Large intestine (tissue), 3 donors: ENCODE data around the gene MAPK14. TPM values are rescaled to one million over a fixed set of nuclear protein-coding genes. Genes with fewer than 3 reads are reported as not detected.
"Not testable (repeated sequence)": the region's sequence is repeated elsewhere in the genome, so short reads cannot be mapped to it uniquely, and the experiment has no call there.

Experiments used
- DNase-seq, 2 donors: peaks; one replicate each; pipeline versions ENCODE4 v3.0.0 to v3.0.0-alpha.2; 2013
- H3K27ac ChIP-seq: one replicate; pipeline ENCODE4 v1.5.1; 2013; ENCODE audit warnings: low read length
- H3K27me3 ChIP-seq: 2 replicates; pipeline ENCODE4 v1.6.1; 2013; ENCODE audit warnings: low read length; ENCODE audit not compliant: control insufficient read depth, insufficient read depth
- H3K36me3 ChIP-seq: 2 replicates; pipeline ENCODE4 v1.6.1; 2013; ENCODE audit warnings: low read length; ENCODE audit not compliant: control insufficient read depth, insufficient read depth
- H3K4me1 ChIP-seq: one replicate; pipeline ENCODE4 v1.6.1; 2013; ENCODE audit warnings: low read length; ENCODE audit not compliant: control insufficient read depth, insufficient read depth
- H3K4me3 ChIP-seq: one replicate; pipeline ENCODE4 v1.5.1; 2013; ENCODE audit warnings: low read length
- H3K9me3 ChIP-seq: one replicate; pipeline ENCODE4 v1.6.1; 2013; ENCODE audit warnings: mild to moderate bottlenecking, low read depth, low read length, moderate library complexity; ENCODE audit not compliant: control insufficient read depth
- WGBS: methylation state at CpG from one replicate; pipeline ENCODE4 v1.1.5; 2013; ENCODE audit warnings: low lambda C conversion rate; ENCODE audit not compliant: insufficient coverage; 5-methylcytosine and 5-hydroxymethylcytosine counted together
- polyA plus RNA-seq: library from polyadenylated mRNA; unstranded; fragments of 120-200 nt; gene quantifications from one replicate; pipeline ENCODE4 v1.2.1, GENCODE V29; 2013

The MAPK14 gene
- polyA plus RNA-seq, 1 donor, result 74.8 TPM

DNA sequence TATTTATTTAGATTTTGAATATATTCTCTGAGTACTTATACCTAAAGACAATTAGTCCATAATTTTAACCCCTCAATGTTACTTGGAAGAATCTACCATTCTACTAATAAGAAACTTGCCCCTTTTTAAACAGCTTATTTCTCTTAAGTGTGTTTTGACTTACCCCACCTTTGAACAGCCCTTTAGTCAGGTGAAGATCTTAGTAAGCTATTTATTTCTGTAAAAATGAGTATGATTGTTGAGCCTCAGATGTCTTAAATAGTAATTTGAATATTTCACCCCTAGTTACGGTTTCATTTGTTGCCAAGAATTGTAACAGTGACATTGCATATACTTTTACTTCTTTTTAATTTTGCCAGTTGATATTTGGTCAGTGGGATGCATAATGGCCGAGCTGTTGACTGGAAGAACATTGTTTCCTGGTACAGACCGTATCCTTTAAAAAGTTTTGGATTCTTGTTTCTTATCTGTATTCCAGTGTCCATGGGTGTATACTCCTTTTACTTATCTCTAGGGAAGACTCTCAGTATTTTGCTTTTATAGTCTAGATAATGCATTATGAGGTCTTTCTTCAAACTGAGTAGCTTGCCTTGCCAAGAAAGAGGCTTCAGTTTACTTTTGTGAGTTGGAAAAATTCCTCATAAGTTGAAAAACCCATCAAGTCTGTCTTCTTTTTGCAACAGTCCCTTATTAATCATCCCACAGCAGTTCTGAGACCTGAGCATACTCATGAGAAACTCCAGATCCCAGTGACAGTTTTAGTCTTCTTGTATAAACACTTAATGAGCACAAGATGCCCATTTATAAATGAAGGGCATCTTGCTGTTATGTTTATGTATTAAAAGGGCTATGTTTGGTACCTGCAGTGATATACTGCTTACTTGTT lies 48.8 kb downstream of the MAPK14 start:
- peaks cover 22% of the 10 kb centered on the region for H3K36me3 ChIP-seq
- DNase-seq, result no peak
- H3K9me3 ChIP-seq, result no peaks in the 10 kb centered on the region
- no peaks in the 10 kb centered on the region for H3K27me3 ChIP-seq
- H3K4me1 ChIP-seq, result peaks cover 4% of the 10 kb centered on the region
- WGBS, result 88% methylated on average over 1 of the region's 3 CpGs
- no peak overlapping the region for H3K27ac ChIP-seq
- no peak overlapping the region for H3K4me3 ChIP-seq

DNA sequence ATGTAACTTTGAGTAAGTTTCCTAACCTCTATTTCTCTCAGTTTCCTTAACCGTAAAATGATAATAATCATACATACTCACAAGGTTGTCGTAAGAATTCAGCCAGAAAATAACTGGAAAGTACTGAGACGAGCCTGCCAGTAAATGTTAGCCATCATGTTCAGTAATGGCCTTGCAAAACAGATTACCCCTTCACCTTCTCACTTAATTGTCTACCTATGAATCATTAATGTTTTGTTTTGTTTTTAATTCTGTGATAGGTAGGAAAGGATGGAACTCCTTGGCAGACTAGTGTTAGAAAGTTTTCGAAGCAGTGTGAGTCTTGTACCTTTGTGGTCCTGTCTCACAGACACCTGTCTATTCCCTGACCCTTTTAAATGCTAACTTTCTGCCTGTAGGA lies 50.6 kb downstream of the MAPK14 start:
- Histone ChIP-seq H3K36me3 (peaks cover 32% of the 10 kb centered on the region), H3K27ac (no peak overlapping the region), H3K4me1 (peaks cover 4% of the 10 kb centered on the region), H3K27me3 (no peaks in the 10 kb centered on the region), H3K4me3 (no peak overlapping the region), H3K9me3 (peaks cover 2% of the 10 kb centered on the region)
- no peak for DNase-seq
- WGBS, result 85% methylated on average over 2 of the region's 4 CpGs

DNA sequence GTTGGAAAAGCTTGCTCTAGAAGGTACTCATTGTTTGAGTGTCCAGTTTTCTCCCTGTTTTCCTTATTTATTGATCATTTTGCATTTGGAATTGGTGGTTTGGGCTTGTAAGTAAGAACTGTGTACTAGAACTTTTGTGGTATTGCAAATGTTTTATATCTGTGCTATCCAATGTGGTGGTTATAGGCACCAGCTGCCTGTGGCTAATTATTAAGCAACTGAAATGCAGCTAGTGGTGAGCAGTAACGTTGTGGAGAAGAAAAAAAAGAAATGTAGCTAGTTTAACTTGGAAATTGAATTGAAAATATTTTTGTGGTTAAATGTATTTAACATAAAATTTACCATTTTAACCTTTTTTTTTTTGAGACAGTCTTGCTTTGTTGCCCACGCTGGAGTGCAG lies 52.0 kb downstream of the MAPK14 start:
- Histone ChIP-seq H3K4me1 (peaks cover 4% of the 10 kb centered on the region), H3K27me3 (no peaks in the 10 kb centered on the region), H3K4me3 (no peak overlapping the region), H3K9me3 (peaks cover 2% of the 10 kb centered on the region), H3K27ac (no peak overlapping the region), H3K36me3 (peaks cover 46% of the 10 kb centered on the region)
- 40% methylated on average over 1 of the region's 2 CpGs for WGBS
- DNase-seq, result no peak

DNA sequence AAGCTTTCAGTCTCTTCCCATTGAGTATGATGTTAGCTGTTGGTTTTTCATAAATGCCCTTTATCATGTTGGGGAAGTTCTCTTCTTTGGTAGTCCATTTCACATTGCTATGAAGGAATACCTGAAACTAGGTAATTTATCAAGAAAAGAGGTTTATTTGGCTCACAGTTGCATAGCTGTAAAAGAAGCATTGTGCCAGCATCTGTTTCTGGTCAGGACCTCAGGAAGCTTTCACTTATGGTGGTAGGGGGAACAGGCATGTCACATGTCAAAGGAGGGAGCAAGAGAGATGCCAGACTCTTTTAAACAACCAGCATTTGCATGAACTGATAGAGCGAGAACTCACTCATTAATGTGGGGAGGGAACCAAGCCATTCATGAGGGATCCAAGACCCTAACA lies 54.7 kb downstream of the MAPK14 start:
- peaks cover 44% of the 10 kb centered on the region for H3K36me3 ChIP-seq
- DNase-seq, result no peak
- peaks cover 2% of the 10 kb centered on the region for H3K9me3 ChIP-seq
- H3K4me1 ChIP-seq, result no peaks in the 10 kb centered on the region
- no peak overlapping the region for H3K4me3 ChIP-seq
- H3K27ac ChIP-seq, result no peak overlapping the region
- no CpG with 5 or more reads among the region's 1 CpG for WGBS
- no peaks in the 10 kb centered on the region for H3K27me3 ChIP-seq

DNA sequence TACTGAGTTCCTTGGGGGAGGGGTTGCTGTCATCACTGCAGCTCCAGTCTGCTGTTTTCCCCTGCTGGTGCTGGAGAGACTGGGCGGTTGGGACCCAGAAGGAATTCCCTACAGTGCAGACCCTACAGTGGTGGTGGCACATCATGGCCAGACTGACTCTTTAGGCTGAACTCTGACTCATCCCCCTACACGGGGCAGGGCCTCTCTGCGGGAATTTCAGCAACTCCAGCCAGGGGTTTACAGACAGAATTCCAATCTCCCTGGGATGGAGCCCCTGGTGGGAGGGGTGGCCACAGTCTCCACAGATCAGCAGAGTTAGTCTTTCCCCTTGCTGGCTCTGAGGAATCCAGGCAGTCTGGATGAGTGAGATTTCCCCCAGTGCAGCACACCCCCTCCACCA lies 55.8 kb downstream of the MAPK14 start:
- no peaks in the 10 kb centered on the region for H3K4me1 ChIP-seq
- peaks cover 42% of the 10 kb centered on the region for H3K36me3 ChIP-seq
- H3K9me3 ChIP-seq, result peaks cover 2% of the 10 kb centered on the region
- no CpG with 5 or more reads among the region's 3 CpGs for WGBS
- no peak for DNase-seq
- H3K27me3 ChIP-seq, result no peaks in the 10 kb centered on the region
- no peak overlapping the region for H3K27ac ChIP-seq
- H3K4me3 ChIP-seq, result no peak overlapping the region

DNA sequence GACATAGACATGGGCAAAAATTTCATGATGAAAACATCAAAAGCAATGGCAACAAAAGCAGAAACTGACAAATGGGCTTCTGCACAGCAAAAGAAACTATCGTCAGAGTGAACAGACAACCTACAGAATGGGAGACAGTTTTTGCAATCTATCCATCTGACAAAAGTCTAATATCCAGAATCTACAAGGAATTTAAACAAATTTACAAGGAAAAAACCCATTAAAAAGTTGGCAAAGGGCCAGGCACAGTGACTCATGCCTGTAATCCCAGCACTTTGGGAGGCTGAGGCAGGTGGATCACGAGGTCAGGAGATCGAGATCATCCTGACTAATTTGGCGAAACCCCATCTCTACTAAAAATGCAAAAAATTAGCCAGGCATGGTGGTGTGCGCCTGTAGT lies 60.6 kb downstream of the MAPK14 start:
- not testable (repeated sequence) for DNase-seq

DNA sequence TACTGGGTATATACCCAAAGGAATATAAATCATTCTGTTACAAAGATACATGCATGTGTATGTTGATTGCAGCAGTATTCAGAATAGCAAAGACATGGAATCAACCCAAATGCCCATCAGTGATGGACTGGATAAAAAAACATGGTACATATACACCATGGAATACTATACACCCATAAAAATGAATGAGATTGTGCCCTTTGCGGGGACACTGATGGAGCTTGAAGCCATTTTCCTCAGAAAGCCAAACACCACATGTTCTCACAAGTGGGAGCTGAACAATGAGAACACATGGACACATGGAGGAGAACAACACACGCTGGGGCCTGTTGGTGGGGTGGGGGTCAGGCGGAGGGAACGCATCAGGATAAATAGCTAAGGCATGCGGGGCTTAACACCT lies 61.4 kb downstream of the MAPK14 start:
- H3K4me3 ChIP-seq, result no peak overlapping the region
- peaks cover 24% of the 10 kb centered on the region for H3K36me3 ChIP-seq
- no peaks in the 10 kb centered on the region for H3K9me3 ChIP-seq
- no peaks in the 10 kb centered on the region for H3K27me3 ChIP-seq
- no peaks in the 10 kb centered on the region for H3K4me1 ChIP-seq
- WGBS, result no CpG with 5 or more reads among the region's 5 CpGs
- no peak for DNase-seq
- no peak overlapping the region for H3K27ac ChIP-seq

More for the DNA sequence above, 60.6 kb downstream of the MAPK14 start:
- H3K27me3 ChIP-seq, H3K4me1 ChIP-seq, H3K9me3 ChIP-seq, H3K4me3 ChIP-seq, H3K27ac ChIP-seq: not testable (repeated sequence)
- peaks cover 32% of the 10 kb centered on the region for H3K36me3 ChIP-seq
- no CpG with 5 or more reads among the region's 5 CpGs for WGBS

DNA sequence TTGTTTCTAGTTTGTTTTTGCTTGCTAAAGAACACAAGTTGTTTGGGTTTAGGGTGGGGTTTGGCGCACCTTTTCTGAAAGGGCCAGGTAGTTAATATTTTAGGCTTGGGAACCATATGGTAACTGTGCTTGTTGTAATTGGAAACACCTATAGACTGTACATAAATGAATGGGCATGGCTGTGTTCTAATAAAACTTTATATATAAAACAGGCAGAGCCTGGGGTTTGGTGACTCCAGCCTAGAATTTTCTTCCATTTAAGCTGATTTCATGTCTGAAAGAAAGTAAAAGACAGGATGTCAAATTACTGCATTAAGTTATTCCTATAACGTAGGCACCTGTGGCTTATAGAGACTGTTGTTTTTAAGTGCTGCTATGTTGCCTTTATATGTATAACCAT lies 66.6 kb downstream of the MAPK14 start:
- Histone ChIP-seq H3K9me3 (no peaks in the 10 kb centered on the region), H3K4me1 (peaks cover 32% of the 10 kb centered on the region), H3K27me3 (no peaks in the 10 kb centered on the region), H3K4me3 (no peak overlapping the region), H3K36me3 (peaks cover 14% of the 10 kb centered on the region), H3K27ac (peak overlapping the region; percentile 82)
- no peak for DNase-seq
- 83% methylated on average over 1 of the region's 2 CpGs for WGBS

DNA sequence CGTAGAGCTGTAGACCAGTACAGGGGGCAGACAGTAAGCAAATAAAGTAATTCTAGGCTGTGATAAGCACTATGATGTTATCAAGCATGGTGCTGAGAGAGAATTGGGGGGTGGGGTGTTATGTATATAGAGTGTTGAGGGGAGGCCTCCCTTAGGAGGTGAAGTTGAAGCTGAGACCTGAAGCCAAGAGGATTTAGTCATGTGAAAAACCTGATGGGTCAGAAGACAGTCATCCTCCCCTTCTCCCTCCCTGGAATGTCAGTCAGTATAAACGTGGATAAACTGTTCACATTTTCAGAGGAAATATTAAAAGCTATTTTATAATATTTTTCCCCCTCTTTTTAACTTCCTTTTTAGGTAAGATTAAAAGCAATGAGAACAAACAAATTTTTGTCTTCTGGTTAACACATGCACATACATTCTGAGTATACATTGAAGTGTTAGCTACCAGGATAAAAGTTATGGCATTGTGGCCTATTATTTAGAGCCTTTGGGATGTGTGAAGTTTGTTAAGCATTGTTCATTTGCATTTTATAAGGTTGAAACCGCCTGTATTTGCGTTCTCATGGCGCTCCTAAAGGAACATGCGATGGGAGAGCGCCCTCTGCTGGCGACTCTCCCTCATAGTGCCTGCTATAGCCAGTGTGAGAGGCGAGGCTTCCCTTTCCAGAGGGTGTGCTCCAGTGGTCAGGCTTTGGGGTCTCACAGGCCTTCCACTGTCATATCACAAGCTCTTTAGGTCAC lies 67.3 kb downstream of the MAPK14 start:
- H3K27ac ChIP-seq, result peak overlapping the region; percentile 82
- peaks cover 32% of the 10 kb centered on the region for H3K4me1 ChIP-seq

DNA sequence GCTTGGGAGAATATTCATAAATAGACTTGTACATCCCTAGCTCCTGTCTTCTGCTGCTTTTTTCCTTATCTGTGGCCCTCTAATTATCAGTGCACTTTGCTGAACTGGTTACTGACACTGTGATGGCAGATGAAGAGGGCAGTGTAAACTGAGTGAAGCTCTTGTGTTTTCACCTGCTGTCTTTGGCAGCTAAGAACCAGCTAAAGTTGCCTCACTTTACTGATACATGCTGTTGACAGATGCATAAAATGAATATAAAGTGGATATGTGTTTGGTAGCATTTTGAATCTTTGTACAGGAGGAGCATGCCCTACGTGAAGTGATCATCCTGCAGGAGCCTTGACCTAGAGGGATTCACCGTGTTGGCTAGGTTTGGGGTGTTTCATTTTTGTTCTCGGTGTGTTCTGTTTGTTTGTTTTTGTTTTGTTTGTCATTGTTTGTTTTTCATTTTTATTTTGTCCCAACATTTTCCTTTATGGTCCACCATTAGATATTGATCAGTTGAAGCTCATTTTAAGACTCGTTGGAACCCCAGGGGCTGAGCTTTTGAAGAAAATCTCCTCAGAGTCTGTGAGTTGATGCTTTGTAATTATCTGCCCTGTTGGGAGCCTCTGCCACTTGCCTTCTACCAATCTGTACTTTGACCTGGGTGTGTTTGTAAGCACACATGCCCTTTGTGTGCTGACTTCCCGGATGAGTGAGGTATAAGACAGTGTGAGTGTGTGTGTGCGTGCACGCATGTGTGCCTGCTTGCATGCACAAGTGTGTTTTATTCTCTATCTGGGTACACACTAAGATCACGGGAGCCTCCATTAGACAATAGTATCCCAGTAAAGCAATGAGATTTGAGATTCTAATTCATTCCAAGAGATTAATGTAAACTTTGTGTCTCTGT lies 68.1 kb downstream of the MAPK14 start:
- Histone ChIP-seq H3K36me3 (peaks cover 14% of the 10 kb centered on the region), H3K4me1 (peaks cover 32% of the 10 kb centered on the region), H3K9me3 (no peaks in the 10 kb centered on the region), H3K27ac (peak overlapping the region; percentile 82), H3K27me3 (no peaks in the 10 kb centered on the region), H3K4me3 (no peak overlapping the region)
- DNase-seq, result peak; percentile 96 to 98
- WGBS, result 18% methylated on average over 2 of the region's 8 CpGs

More for the DNA sequence above, 67.3 kb downstream of the MAPK14 start:
- H3K27me3 ChIP-seq, result no peaks in the 10 kb centered on the region
- WGBS, result no CpG with 5 or more reads among the region's 9 CpGs
- H3K9me3 ChIP-seq, result no peaks in the 10 kb centered on the region
- H3K36me3 ChIP-seq, result peaks cover 14% of the 10 kb centered on the region
- no peak overlapping the region for H3K4me3 ChIP-seq
- peak; percentile 89 to 90 for DNase-seq
